ENCODE results near the gene IQGAP1.

The IQGAP1 gene

GRCh38 chr15:90529011-90529370 lies 140.9 kb downstream of the IQGAP1 start:
- TF ChIP-seq POLR2AphosphoS5 (IDR thresholded peaks at IDR 0.05; ENCODE audit: low read depth, low read length) (no peak), POLR2A (IDR thresholded peaks at IDR 0.05; ENCODE audit: low read depth, low read length) (no peak), PAX5 (IDR thresholded peaks at IDR 0.05; ENCODE audit: insufficient read depth, low read length, severe bottlenecking) (no peak), TAF1 (IDR thresholded peaks at IDR 0.05; ENCODE audit: low read depth, low read length) (no peak), POU2F2 (IDR thresholded peaks at IDR 0.05; ENCODE audit: low read depth, low read length) (no peak), SPI1 (IDR thresholded peaks at IDR 0.05; ENCODE audit: low read depth, low read length) (no peak)
- DNase-seq (ENCODE audit: insufficient read length, low spot score) (no peak), FAIRE-seq (no peak)

- no peak for TF ChIP-seq PAX5 (IDR thresholded peaks at IDR 0.05; ENCODE audit: insufficient read depth, low read length, severe bottlenecking)
- TF ChIP-seq TAF1 (IDR thresholded peaks at IDR 0.05; ENCODE audit: low read depth, low read length) = no peak
- TF ChIP-seq POU2F2 (IDR thresholded peaks at IDR 0.05; ENCODE audit: low read depth, low read length) = no peak
- no peak for TF ChIP-seq SPI1 (IDR thresholded peaks at IDR 0.05; ENCODE audit: low read depth, low read length)
- no peak for TF ChIP-seq POLR2AphosphoS5 (IDR thresholded peaks at IDR 0.05; ENCODE audit: low read depth, low read length)
- no peak for TF ChIP-seq POLR2A (IDR thresholded peaks at IDR 0.05; ENCODE audit: low read depth, low read length)
- FAIRE-seq (peak; percentile 64), DNase-seq (ENCODE audit: insufficient read length, low spot score) (peak; percentile 70)
Measured at GRCh38 chr15:90529371-90530249, 141.6 kb downstream of the IQGAP1 start, which contains the start of gene CRTC3. TSS of gene CRTC3 (plus strand) at chr15:90529923. CDS start at chr15:90530072, 149 bp downstream.

GRCh38 chr15:90530250-90531051 lies 142.4 kb downstream of the IQGAP1 start:
- DNase-seq (ENCODE audit: insufficient read length, low spot score) = peak; percentile 73
- peak; percentile 31 for FAIRE-seq
- no peak for TF ChIP-seq POLR2AphosphoS5 (IDR thresholded peaks at IDR 0.05; ENCODE audit: low read depth, low read length)
- no peak for TF ChIP-seq POLR2A (IDR thresholded peaks at IDR 0.05; ENCODE audit: low read depth, low read length)
- no peak for TF ChIP-seq SPI1 (IDR thresholded peaks at IDR 0.05; ENCODE audit: low read depth, low read length)
- no peak for TF ChIP-seq TAF1 (IDR thresholded peaks at IDR 0.05; ENCODE audit: low read depth, low read length)
- no peak for TF ChIP-seq POU2F2 (IDR thresholded peaks at IDR 0.05; ENCODE audit: low read depth, low read length)
- no peak for TF ChIP-seq PAX5 (IDR thresholded peaks at IDR 0.05; ENCODE audit: insufficient read depth, low read length, severe bottlenecking)

GRCh38 chr15:90531147-90531546 lies 143.1 kb downstream of the IQGAP1 start:
- no peak for FAIRE-seq
- no peak for TF ChIP-seq POU2F2 (IDR thresholded peaks at IDR 0.05; ENCODE audit: low read depth, low read length)
- TF ChIP-seq TAF1 (IDR thresholded peaks at IDR 0.05; ENCODE audit: low read depth, low read length) = no peak
- no peak for TF ChIP-seq POLR2A (IDR thresholded peaks at IDR 0.05; ENCODE audit: low read depth, low read length)
- no peak for TF ChIP-seq PAX5 (IDR thresholded peaks at IDR 0.05; ENCODE audit: insufficient read depth, low read length, severe bottlenecking)
- no peak for DNase-seq (ENCODE audit: insufficient read length, low spot score)

- TF ChIP-seq SPI1 (IDR thresholded peaks at IDR 0.05; ENCODE audit: low read depth, low read length) (no peak), POLR2AphosphoS5 (IDR thresholded peaks at IDR 0.05; ENCODE audit: low read depth, low read length) (no peak), POU2F2 (IDR thresholded peaks at IDR 0.05; ENCODE audit: low read depth, low read length) (no peak), POLR2A (IDR thresholded peaks at IDR 0.05; ENCODE audit: low read depth, low read length) (no peak), PAX5 (IDR thresholded peaks at IDR 0.05; ENCODE audit: insufficient read depth, low read length, severe bottlenecking) (no peak), TAF1 (IDR thresholded peaks at IDR 0.05; ENCODE audit: low read depth, low read length) (no peak)
- no peak for FAIRE-seq
- DNase-seq (ENCODE audit: insufficient read length, low spot score) = no peak
Measured at GRCh38 chr15:90535254-90535653, 147.2 kb downstream of the IQGAP1 start.

GRCh38 chr15:90539789-90540188 lies 151.7 kb downstream of the IQGAP1 start:
- TF ChIP-seq TAF1 (IDR thresholded peaks at IDR 0.05; ENCODE audit: low read depth, low read length) (no peak), SPI1 (IDR thresholded peaks at IDR 0.05; ENCODE audit: low read depth, low read length) (no peak), POU2F2 (IDR thresholded peaks at IDR 0.05; ENCODE audit: low read depth, low read length) (no peak), POLR2AphosphoS5 (IDR thresholded peaks at IDR 0.05; ENCODE audit: low read depth, low read length) (no peak), POLR2A (IDR thresholded peaks at IDR 0.05; ENCODE audit: low read depth, low read length) (no peak), PAX5 (IDR thresholded peaks at IDR 0.05; ENCODE audit: insufficient read depth, low read length, severe bottlenecking) (no peak)
- DNase-seq (ENCODE audit: insufficient read length, low spot score) = no peak
- no peak for FAIRE-seq

- TF ChIP-seq POLR2AphosphoS5 (IDR thresholded peaks at IDR 0.05; ENCODE audit: low read depth, low read length) (no peak), TAF1 (IDR thresholded peaks at IDR 0.05; ENCODE audit: low read depth, low read length) (no peak), SPI1 (IDR thresholded peaks at IDR 0.05; ENCODE audit: low read depth, low read length) (no peak), POLR2A (IDR thresholded peaks at IDR 0.05; ENCODE audit: low read depth, low read length) (no peak)
- DNase-seq (ENCODE audit: insufficient read length, low spot score) = no peak
- no peak for FAIRE-seq
Measured at GRCh38 chr15:90540768-90541167, 152.7 kb downstream of the IQGAP1 start.

- no peak for DNase-seq (ENCODE audit: insufficient read length, low spot score)
- FAIRE-seq = no peak
- TF ChIP-seq SPI1 (IDR thresholded peaks at IDR 0.05; ENCODE audit: low read depth, low read length) (no peak), POLR2A (IDR thresholded peaks at IDR 0.05; ENCODE audit: low read depth, low read length) (no peak), TAF1 (IDR thresholded peaks at IDR 0.05; ENCODE audit: low read depth, low read length) (no peak), PAX5 (IDR thresholded peaks at IDR 0.05; ENCODE audit: insufficient read depth, low read length, severe bottlenecking) (no peak), POLR2AphosphoS5 (IDR thresholded peaks at IDR 0.05; ENCODE audit: low read depth, low read length) (no peak), POU2F2 (IDR thresholded peaks at IDR 0.05; ENCODE audit: low read depth, low read length) (no peak)
Measured at GRCh38 chr15:90545095-90545494, 157.1 kb downstream of the IQGAP1 start.

GRCh38 chr15:90547540-90547939 lies 159.5 kb downstream of the IQGAP1 start:
- FAIRE-seq (no peak), DNase-seq (ENCODE audit: insufficient read length, low spot score) (no peak)
- TF ChIP-seq POLR2A (IDR thresholded peaks at IDR 0.05; ENCODE audit: low read depth, low read length) (no peak), POLR2AphosphoS5 (IDR thresholded peaks at IDR 0.05; ENCODE audit: low read depth, low read length) (no peak), SPI1 (IDR thresholded peaks at IDR 0.05; ENCODE audit: low read depth, low read length) (no peak), POU2F2 (IDR thresholded peaks at IDR 0.05; ENCODE audit: low read depth, low read length) (no peak), TAF1 (IDR thresholded peaks at IDR 0.05; ENCODE audit: low read depth, low read length) (no peak), PAX5 (IDR thresholded peaks at IDR 0.05; ENCODE audit: insufficient read depth, low read length, severe bottlenecking) (no peak)

Data from GM12891 (cell line).